Hepatocyte (in vitro differentiated cells): ENCODE measurements around the gene EIF2B2. TPM values are rescaled to one million over a fixed set of nuclear protein-coding genes. Genes with fewer than 3 reads are reported as not detected.

Experiments used
- DNase-seq: peaks from one replicate; pipeline ENCODE4 v3.0.0-alpha.2; 2016; ENCODE audit warnings: low spot score
- H2AFZ ChIP-seq: fragments of 200-600 bp; sonication (generic); 2 replicates; pipeline ENCODE4 v1.6.0; 2016; ENCODE audit warnings: antibody characterized with exemption, mild to moderate bottlenecking
- H3K27ac ChIP-seq: fragments of 200-600 bp; sonication (generic); 2 replicates; pipeline ENCODE4 v1.5.1; 2016; ENCODE audit warnings: mild to moderate bottlenecking
- H3K27me3 ChIP-seq: fragments of 200-600 bp; sonication (generic); 2 replicates; pipeline ENCODE4 v1.6.1; 2016
- H3K36me3 ChIP-seq: fragments of 200-600 bp; sonication (generic); replicated peaks from 2 replicates; pipeline ENCODE4 v1.5.1; 2016; ENCODE audit warnings: low read depth; ENCODE audit not compliant: insufficient read depth
- H3K4me1 ChIP-seq: fragments of 200-600 bp; sonication (generic); 2 replicates; pipeline ENCODE4 v1.5.1; 2016; ENCODE audit warnings: mild to moderate bottlenecking, moderate library complexity; ENCODE audit not compliant: insufficient read depth
- H3K4me2 ChIP-seq: fragments of 200-600 bp; sonication (generic); 2 replicates; pipeline ENCODE4 v1.6.0; 2016
- H3K4me3 ChIP-seq: fragments of 200-600 bp; sonication (generic); 2 replicates; pipeline ENCODE4 v1.5.1; 2016; ENCODE audit warnings: mild to moderate bottlenecking
- H3K79me2 ChIP-seq: fragments of 200-600 bp; sonication (generic); 2 replicates; pipeline ENCODE4 v1.6.0; 2017; ENCODE audit warnings: mild to moderate bottlenecking
- H3K9me2 ChIP-seq: fragments of 200-600 bp; sonication (generic); replicated peaks from 2 replicates; pipeline ENCODE4 v1.6.0; 2017; ENCODE audit warnings: mild to moderate bottlenecking; ENCODE audit not compliant: insufficient read depth
- H3K9me3 ChIP-seq: fragments of 200-600 bp; sonication (generic); 2 replicates; pipeline ENCODE4 v1.5.1; 2016; ENCODE audit warnings: low read depth, mild to moderate bottlenecking
- H4K20me1 ChIP-seq: fragments of 200-600 bp; sonication (generic); 2 replicates; pipeline ENCODE4 v1.6.0; 2016; ENCODE audit warnings: mild to moderate bottlenecking; ENCODE audit not compliant: insufficient read depth, poor library complexity, severe bottlenecking
- EZH2 ChIP-seq: fragments of 200-600 bp; sonication (generic); IDR thresholded peaks from 2 replicates; pipeline ENCODE4 v1.6.1; 2016; ENCODE audit warnings: antibody characterized with exemption, mild to moderate bottlenecking, borderline replicate concordance
- EZH2phosphoT487 ChIP-seq: fragments of 200-600 bp; sonication (generic); IDR thresholded peaks from one replicate; pipeline ENCODE4 v1.6.1; 2018; ENCODE audit warnings: antibody characterized with exemption, mild to moderate bottlenecking, low read depth, moderate library complexity; ENCODE audit not compliant: unreplicated experiment, severe bottlenecking
- WGBS: methylation state at CpG from one replicate; pipeline ENCODE4 v1.1.6; 2016; ENCODE audit warnings: low lambda C conversion rate; ENCODE audit errors: missing lambda C conversion rate; 5-methylcytosine and 5-hydroxymethylcytosine counted together
- polyA plus RNA-seq: library from polyadenylated mRNA; unstranded; fragments of >200 nt; fragmentation: Nextera tagmentation; extraction: Ambion mirVana; gene quantifications from 2 replicates; pipeline ENCODE4 v1.2.1, GENCODE V29; 2016
- total RNA-seq: library from RNA; depleted of rRNA; stranded (reverse); fragments of >200 nt; gene quantifications from 2 replicates; pipeline ENCODE4 v1.2.3, GENCODE V29; 2014
- TF ChIP-seq, protein P1 (sequence below): fragments of 200-600 bp; sonication (generic); IDR thresholded peaks from 2 replicates; pipeline ENCODE4 v1.5.1; 2016; ENCODE audit warnings: antibody characterized with exemption, mild to moderate bottlenecking; ENCODE audit not compliant: poor library complexity

Gene EIF2B2
- total and polyA plus RNA-seq, 2 experiments from 2014 or later = 35.7 to 75.6 TPM

DNA sequence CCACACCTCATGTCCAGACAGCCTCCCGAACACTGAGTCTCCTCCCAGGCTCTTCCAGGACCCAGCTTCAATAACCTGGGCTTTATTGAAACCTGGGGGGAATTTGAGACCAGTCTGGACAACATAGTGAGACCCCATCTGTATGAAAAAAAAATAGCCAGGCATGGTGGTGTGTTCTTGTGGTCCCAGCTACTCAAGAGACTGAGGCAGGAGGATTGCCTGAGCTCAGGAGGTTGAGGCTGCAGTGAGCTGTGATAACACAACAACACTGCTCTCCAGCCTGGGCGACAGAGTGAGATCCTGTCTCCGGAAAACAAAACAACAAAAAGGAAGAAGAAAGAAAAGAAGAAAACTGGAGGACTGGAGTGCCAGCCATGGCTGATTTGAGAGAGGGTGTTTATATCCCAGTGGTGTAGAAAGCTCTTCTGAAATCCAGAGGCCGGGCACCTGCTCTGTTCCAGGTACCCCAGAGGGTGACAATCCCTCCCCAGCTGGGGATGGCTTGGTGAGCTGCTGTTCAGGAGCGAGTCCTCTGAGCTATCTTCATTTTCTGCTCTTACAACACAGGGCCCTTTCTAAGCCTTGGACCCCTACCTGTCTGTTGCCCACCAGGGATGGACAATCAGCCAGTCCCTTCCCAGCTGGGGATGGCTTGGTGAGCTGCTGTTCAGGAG lies 41.3 kb upstream of the EIF2B2 start:
- Histone ChIP-seq H3K36me3 (no peaks in the 10 kb centered on the region), H3K27me3 (no peaks in the 10 kb centered on the region), H3K9me2 (no peaks in the 10 kb centered on the region), H3K4me3 (no peak overlapping the region), H3K4me2 (no peak overlapping the region), H3K9me3 (no peaks in the 10 kb centered on the region), H3K79me2 (no peaks in the 10 kb centered on the region), H2AFZ (no peak overlapping the region), H3K4me1 (peaks cover 8% of the 10 kb centered on the region), H4K20me1 (no peaks in the 10 kb centered on the region), H3K27ac (no peak overlapping the region)
- TF ChIP-seq, protein P1, sequence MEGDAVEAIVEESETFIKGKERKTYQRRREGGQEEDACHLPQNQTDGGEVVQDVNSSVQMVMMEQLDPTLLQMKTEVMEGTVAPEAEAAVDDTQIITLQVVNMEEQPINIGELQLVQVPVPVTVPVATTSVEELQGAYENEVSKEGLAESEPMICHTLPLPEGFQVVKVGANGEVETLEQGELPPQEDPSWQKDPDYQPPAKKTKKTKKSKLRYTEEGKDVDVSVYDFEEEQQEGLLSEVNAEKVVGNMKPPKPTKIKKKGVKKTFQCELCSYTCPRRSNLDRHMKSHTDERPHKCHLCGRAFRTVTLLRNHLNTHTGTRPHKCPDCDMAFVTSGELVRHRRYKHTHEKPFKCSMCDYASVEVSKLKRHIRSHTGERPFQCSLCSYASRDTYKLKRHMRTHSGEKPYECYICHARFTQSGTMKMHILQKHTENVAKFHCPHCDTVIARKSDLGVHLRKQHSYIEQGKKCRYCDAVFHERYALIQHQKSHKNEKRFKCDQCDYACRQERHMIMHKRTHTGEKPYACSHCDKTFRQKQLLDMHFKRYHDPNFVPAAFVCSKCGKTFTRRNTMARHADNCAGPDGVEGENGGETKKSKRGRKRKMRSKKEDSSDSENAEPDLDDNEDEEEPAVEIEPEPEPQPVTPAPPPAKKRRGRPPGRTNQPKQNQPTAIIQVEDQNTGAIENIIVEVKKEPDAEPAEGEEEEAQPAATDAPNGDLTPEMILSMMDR = no peak
- TF ChIP-seq EZH2phosphoT487 (no peak), EZH2 (no peak)
- WGBS = 92% methylated on average over 5 of the region's 5 CpGs
- no peak for DNase-seq

DNA sequence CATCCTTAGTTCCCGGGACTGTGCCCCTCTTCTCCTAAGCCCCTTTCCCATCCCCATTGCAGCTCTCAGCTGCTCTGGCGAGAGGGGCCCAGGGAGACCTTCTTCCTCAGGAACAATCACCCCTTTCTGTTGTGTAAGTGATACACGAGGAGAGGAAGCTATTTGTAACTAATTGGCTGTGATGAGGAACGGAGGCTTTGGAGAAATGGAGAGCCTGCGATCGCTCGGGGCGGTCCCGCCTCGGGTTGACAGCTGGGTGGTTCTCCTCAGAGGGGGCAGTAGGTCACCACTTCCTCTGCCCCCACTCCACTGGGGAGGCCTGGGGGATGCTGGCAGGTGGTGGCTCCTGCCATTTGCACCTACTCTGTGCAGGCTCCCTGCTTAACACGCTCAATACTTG lies 40.7 kb upstream of the EIF2B2 start:
- Histone ChIP-seq H3K27me3 (no peaks in the 10 kb centered on the region), H3K27ac (no peak overlapping the region), H3K4me1 (peaks cover 8% of the 10 kb centered on the region), H3K9me2 (no peaks in the 10 kb centered on the region), H4K20me1 (no peaks in the 10 kb centered on the region), H3K4me2 (no peak overlapping the region), H3K36me3 (no peaks in the 10 kb centered on the region), H3K4me3 (no peak overlapping the region), H3K79me2 (no peaks in the 10 kb centered on the region), H2AFZ (no peak overlapping the region), H3K9me3 (no peaks in the 10 kb centered on the region)
- WGBS = 74% methylated on average over 11 of the region's 11 CpGs
- TF ChIP-seq EZH2 (no peak), EZH2phosphoT487 (no peak)
- TF ChIP-seq, protein P1 = no peak
- no peak for DNase-seq

DNA sequence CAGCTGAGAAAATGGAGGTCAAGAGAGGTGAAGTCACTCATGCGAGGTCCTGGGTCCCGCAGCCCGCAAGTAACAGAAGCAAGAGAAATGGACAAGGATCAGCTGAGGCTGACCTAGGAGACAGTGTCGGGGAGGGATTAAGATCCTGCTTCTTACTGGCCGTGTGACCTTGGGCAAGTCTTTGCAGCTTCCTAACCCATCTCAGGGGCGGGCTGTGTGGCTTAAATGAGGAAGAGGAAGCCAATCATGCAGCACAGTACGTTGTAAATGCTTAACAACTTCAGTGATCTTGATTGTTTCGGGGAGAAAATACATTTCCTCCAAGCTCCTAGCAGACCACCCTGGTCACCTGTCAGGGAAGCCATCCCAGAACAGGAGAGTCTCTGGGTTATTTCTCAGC lies 40.2 kb upstream of the EIF2B2 start:
- no peak for TF ChIP-seq EZH2phosphoT487
- TF ChIP-seq EZH2 = no peak
- TF ChIP-seq, protein P1 = no peak
- H4K20me1 ChIP-seq = no peaks in the 10 kb centered on the region
- WGBS = 83% methylated on average over 8 of the region's 8 CpGs
- H3K27me3 ChIP-seq = no peaks in the 10 kb centered on the region
- H3K4me1 ChIP-seq = peaks cover 8% of the 10 kb centered on the region
- H3K36me3 ChIP-seq = no peaks in the 10 kb centered on the region
- no peak overlapping the region for H3K27ac ChIP-seq
- no peaks in the 10 kb centered on the region for H3K79me2 ChIP-seq
- H2AFZ ChIP-seq = no peak overlapping the region
- H3K9me2 ChIP-seq = no peaks in the 10 kb centered on the region
- no peak overlapping the region for H3K4me3 ChIP-seq
- H3K4me2 ChIP-seq = no peak overlapping the region
- DNase-seq = no peak
- no peaks in the 10 kb centered on the region for H3K9me3 ChIP-seq
